Rectal smooth muscle tissue (tissue), 1 donor: Measurements from ENCODE around the gene STXBP6.

Experiments used
- H3K27ac ChIP-seq: one replicate; pipeline ENCODE4 v1.7.0; 2013; ENCODE audit warnings: low read depth, low read length, inconsistent platforms
- H3K27me3 ChIP-seq: one replicate; pipeline ENCODE4 v1.7.0; 2013; ENCODE audit warnings: low read length; ENCODE audit not compliant: control insufficient read depth, insufficient read depth
- H3K36me3 ChIP-seq: one replicate; pipeline ENCODE4 v1.7.0; 2013; ENCODE audit warnings: low read length; ENCODE audit not compliant: control insufficient read depth, insufficient read depth
- H3K4me1 ChIP-seq: one replicate; pipeline ENCODE4 v1.7.0; 2013; ENCODE audit warnings: low read length; ENCODE audit not compliant: control insufficient read depth, insufficient read depth
- H3K4me3 ChIP-seq: one replicate; pipeline ENCODE4 v1.7.0; 2013; ENCODE audit warnings: low read length
- H3K9ac ChIP-seq: one replicate; pipeline ENCODE4 v1.7.0; 2013; ENCODE audit warnings: low read length

The STXBP6 gene

DNA sequence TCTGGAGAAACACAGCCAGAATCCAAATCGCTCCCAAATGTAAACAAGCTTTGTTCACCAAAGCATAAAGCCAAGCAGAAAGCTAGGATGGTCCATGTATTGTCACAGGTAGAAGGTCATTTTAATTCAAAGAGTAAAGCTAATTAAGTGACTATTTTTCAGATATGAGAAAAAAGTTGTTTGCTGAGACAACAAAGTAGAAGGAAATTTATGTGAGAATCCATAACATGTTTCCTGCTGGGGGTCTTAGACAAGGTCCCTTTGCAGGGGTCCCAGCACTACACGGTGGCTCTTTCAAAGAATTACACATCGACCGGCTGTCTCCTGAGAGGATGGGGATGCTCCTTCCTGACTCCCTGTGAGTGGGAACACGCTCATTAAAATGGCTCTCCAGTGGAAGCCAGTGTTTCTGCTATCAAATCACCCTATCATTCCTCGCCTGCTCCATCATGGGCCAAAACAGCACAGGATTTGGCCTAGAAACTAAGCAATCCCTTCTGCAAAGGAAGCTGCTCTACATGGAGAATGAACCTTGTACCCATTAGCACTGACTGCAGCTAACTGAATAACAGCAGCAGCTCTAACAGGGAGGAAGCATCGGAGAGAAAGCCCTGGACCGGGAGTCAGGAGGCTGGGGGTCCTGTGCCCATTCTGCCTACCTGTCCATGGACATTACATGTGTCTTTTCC lies 175.3 kb downstream of the STXBP6 start:
- no peaks in the 10 kb centered on the region for H3K27me3 ChIP-seq
- no peaks in the 10 kb centered on the region for H3K36me3 ChIP-seq
- H3K4me3 ChIP-seq: no peak overlapping the region
- H3K27ac ChIP-seq: no peak overlapping the region
- no peaks in the 10 kb centered on the region for H3K4me1 ChIP-seq
- H3K9ac ChIP-seq: no peak overlapping the region

DNA sequence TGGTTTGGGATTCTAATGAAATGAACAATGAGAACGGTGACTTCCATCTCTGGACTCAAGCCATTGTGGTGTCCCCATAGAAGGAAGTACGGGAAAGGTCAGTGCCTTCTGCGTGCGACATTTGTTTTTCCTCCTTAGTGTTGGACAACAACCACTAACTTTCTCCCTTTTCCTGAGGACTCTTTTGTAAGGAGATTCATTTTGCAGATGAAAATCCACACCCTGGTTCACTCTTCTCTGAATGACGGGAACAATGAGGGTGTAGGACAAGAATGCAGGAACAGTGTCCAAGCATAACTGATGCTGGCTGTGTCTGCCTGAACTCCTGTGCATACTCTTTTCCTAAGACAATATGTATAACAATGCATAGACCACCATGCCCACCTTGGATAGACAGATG lies 176.4 kb downstream of the STXBP6 start:
- no peaks in the 10 kb centered on the region for H3K36me3 ChIP-seq
- H3K27me3 ChIP-seq: no peaks in the 10 kb centered on the region
- H3K4me1 ChIP-seq: no peaks in the 10 kb centered on the region
- H3K27ac ChIP-seq: no peak overlapping the region
- H3K9ac ChIP-seq: no peak overlapping the region
- no peak overlapping the region for H3K4me3 ChIP-seq

DNA sequence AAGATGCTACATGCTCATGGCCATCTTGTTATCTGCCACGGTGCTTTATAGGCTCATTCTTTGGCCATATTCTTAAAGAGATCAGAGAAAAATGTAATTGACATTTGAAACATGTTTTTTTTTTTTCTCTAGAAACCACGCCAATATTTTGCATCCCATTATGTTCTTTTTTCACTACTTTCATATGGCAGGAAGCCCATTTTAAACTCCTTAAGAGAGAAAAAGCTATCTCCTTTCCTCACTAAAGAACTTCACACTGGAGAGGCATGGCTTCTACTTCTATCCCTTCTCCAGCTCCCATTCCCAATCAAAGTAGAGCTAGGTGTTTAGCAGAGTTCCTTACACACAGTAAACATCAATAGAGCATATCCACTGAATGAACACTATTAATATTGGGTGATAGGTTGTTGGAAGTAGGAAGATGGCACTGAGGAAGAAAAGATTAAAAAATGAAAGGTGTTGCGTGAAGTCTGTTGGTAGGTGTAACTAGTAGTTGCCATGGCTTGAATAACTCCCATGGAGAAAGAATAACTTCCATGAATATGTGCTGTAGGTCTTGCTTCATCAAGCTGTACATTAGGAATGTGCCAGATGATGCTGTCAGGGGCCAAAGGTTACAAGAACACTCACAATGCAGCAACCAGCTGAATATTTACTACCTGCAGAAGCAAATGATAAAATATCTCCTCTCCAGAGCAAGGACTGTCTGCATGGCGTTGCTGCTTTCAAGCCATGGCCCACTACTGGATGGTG lies 178.8 kb downstream of the STXBP6 start:
- H3K27ac ChIP-seq: no peak overlapping the region
- H3K27me3 ChIP-seq: no peaks in the 10 kb centered on the region
- no peak overlapping the region for H3K4me3 ChIP-seq
- no peaks in the 10 kb centered on the region for H3K4me1 ChIP-seq
- no peak overlapping the region for H3K9ac ChIP-seq
- H3K36me3 ChIP-seq: no peaks in the 10 kb centered on the region

DNA sequence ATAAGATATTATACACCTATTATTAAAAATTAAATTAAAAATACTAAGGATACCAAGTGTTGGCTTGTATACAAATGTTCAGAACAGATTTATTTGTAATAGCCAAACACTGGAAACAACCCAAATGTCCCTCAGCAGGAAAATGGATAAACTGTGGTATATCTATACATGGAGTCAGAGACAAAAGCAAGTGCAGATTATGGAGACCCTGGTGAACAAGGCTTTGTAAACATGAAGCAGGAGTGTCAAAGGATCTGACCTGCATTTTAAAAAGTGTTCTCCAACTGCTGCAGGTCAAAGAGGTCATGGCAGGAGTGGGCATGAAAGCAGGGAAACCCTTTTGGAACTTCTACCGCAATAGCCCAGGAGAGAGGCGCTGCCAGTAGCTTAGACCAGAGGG lies 181.6 kb downstream of the STXBP6 start:
- Histone ChIP-seq H3K27me3 (no peaks in the 10 kb centered on the region), H3K27ac (no peak overlapping the region), H3K4me1 (no peaks in the 10 kb centered on the region), H3K9ac (no peak overlapping the region), H3K4me3 (no peak overlapping the region), H3K36me3 (no peaks in the 10 kb centered on the region)

DNA sequence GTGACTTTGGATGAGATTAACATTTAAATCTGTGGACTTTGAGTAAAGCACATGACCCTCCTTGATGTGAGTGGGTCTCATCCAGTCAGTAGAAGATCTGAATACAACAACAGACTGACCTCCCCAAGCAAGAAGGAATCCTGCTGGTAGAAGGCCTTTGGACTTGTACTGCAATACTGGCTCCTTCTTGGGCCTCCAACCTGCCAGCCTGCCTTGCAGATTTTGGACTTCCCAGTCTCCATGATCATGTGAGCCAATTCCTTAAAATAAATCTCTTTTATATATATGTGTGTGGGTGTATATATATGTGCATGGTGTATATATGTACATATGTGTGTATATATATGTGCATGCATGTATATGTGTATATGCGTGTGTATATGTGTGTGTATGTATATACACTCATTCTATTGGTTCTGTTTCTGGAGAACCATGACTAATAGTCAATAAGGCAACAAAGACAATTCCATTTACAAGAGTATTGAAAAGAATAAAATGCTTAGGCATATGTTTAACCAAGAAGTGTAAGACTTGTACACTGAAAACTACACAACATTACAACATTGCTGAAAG lies 183.8 kb downstream of the STXBP6 start:
- Histone ChIP-seq H3K36me3 (no peaks in the 10 kb centered on the region), H3K27ac (no peak overlapping the region), H3K4me1 (no peaks in the 10 kb centered on the region), H3K4me3 (no peak overlapping the region), H3K27me3 (no peaks in the 10 kb centered on the region), H3K9ac (no peak overlapping the region)

DNA sequence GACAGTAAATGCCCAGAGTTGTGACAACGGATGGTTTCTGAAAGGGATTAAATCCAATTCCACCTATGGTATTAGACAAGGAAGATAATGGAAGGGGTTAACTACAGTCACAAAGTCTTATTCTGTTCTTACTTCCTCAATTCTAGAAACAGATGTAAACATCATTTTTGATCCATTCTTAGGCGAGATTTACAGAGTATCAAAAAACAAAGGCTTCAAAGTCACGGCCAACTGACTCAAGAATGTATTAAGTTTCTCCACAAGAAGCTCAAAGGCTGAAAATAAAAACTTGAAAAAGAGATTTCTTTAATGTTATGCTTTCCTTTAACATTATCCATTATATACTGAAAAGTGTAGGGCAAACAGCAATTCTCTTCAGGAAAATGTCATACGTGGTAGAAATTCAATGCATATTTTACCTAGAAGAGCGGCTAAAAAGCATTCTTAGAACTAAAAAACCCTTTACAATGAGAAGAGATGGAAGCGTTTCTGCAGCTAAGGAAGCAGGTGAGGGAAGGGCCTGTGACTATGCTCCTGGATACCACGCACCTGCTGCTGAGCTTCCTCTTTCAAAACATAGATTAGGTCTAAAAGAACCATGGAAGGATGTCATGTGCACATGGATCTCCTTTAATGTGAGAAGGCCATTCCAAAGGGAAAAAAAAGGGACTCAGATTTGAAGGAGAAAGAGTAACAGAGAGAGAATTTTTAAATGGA lies 185.8 kb downstream of the STXBP6 start:
- H3K27me3 ChIP-seq: no peaks in the 10 kb centered on the region
- no peaks in the 10 kb centered on the region for H3K4me1 ChIP-seq
- no peak overlapping the region for H3K9ac ChIP-seq
- H3K36me3 ChIP-seq: no peaks in the 10 kb centered on the region
- H3K4me3 ChIP-seq: no peak overlapping the region
- no peak overlapping the region for H3K27ac ChIP-seq

- no peaks in the 10 kb centered on the region for H3K36me3 ChIP-seq
- no peaks in the 10 kb centered on the region for H3K27me3 ChIP-seq
- H3K4me1 ChIP-seq: no peaks in the 10 kb centered on the region
- no peak overlapping the region for H3K9ac ChIP-seq
- H3K4me3 ChIP-seq: no peak overlapping the region
- no peak overlapping the region for H3K27ac ChIP-seq
These were observed 188.8 kb downstream of the STXBP6 start for GRCh38 chr14:24861083-24861630.

DNA sequence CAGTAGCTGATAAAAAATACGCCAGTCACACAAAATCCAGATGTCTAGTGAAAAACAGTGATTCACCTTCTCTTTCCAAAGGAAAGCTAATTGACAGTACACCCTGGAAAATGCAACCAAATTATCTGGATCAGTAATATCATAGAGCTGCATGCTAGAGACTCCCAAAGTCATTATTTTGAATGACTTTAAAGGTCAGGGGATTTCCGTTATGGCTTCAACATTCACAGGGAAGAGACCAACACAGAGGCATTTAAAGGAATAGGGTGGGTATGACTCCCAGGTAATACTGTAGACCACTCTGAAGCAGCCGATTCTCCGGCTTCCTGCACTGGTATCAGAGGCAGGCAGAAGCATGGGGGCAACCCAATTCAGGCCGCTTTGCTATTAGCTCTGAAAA lies 190.4 kb downstream of the STXBP6 start:
- H3K27ac ChIP-seq: no peak overlapping the region
- H3K9ac ChIP-seq: no peak overlapping the region
- H3K4me3 ChIP-seq: no peak overlapping the region
- H3K36me3 ChIP-seq: no peaks in the 10 kb centered on the region
- no peaks in the 10 kb centered on the region for H3K27me3 ChIP-seq
- no peaks in the 10 kb centered on the region for H3K4me1 ChIP-seq

- Histone ChIP-seq H3K4me3 (no peak overlapping the region), H3K4me1 (no peaks in the 10 kb centered on the region), H3K27ac (no peak overlapping the region), H3K27me3 (no peaks in the 10 kb centered on the region), H3K36me3 (no peaks in the 10 kb centered on the region), H3K9ac (no peak overlapping the region)
These were observed 191.3 kb downstream of the STXBP6 start for GRCh38 chr14:24858684-24859083.

GRCh38 chr14:24858052-24858451 lies 191.9 kb downstream of the STXBP6 start:
- Histone ChIP-seq H3K27me3 (no peaks in the 10 kb centered on the region), H3K9ac (no peak overlapping the region), H3K27ac (no peak overlapping the region), H3K36me3 (no peaks in the 10 kb centered on the region), H3K4me3 (no peak overlapping the region), H3K4me1 (no peaks in the 10 kb centered on the region)

GRCh38 chr14:24857277-24857676 lies 192.7 kb downstream of the STXBP6 start:
- Histone ChIP-seq H3K27ac (no peak overlapping the region), H3K4me3 (no peak overlapping the region), H3K4me1 (no peaks in the 10 kb centered on the region), H3K9ac (no peak overlapping the region), H3K27me3 (no peaks in the 10 kb centered on the region), H3K36me3 (no peaks in the 10 kb centered on the region)

GRCh38 chr14:24853446-24853845 lies 196.5 kb downstream of the STXBP6 start:
- Histone ChIP-seq H3K4me1 (no peaks in the 10 kb centered on the region), H3K4me3 (no peak overlapping the region), H3K36me3 (peaks cover 2% of the 10 kb centered on the region), H3K9ac (no peak overlapping the region), H3K27ac (no peak overlapping the region), H3K27me3 (no peaks in the 10 kb centered on the region)
